Measurements from ENCODE around the gene MACROD2. TPM values are rescaled to one million over a fixed set of nuclear protein-coding genes. Genes with fewer than 3 reads are reported as not detected.

The MACROD2 gene
- total RNA-seq, 1 donor from 2014 or later = 0.23 TPM

GRCh38 chr20:15179381-15179780 lies 1184.1 kb downstream of the MACROD2 start:
- TF ChIP-seq CTCF (conservative IDR thresholded peaks at IDR 0.05; ENCODE audit: low read depth, low read length) = no peak
- DNase-seq (ENCODE audit: low read depth) = no peak

GRCh38 chr20:15179781-15180180 lies 1184.5 kb downstream of the MACROD2 start:
- no peak overlapping the region for H3K4me3 ChIP-seq (ENCODE audit: low read depth, low read length)
- no peak for DNase-seq (ENCODE audit: low read depth)
- TF ChIP-seq CTCF (conservative IDR thresholded peaks at IDR 0.05; ENCODE audit: low read depth, low read length) = no peak

More at GRCh38 chr20:15179381-15179780, 1184.1 kb downstream of the MACROD2 start:
- H3K4me3 ChIP-seq (ENCODE audit: low read depth, low read length) = no peak overlapping the region

- DNase-seq (ENCODE audit: low read depth) = no peak
- H3K4me3 ChIP-seq (ENCODE audit: low read depth, low read length) = no peak overlapping the region
- no peak for TF ChIP-seq CTCF (conservative IDR thresholded peaks at IDR 0.05; ENCODE audit: low read depth, low read length)
Observed at GRCh38 chr20:15185322-15185721, 1190.0 kb downstream of the MACROD2 start.

- TF ChIP-seq CTCF (conservative IDR thresholded peaks at IDR 0.05; ENCODE audit: low read depth, low read length) = no peak
- DNase-seq (ENCODE audit: low read depth) = no peak
- no peak overlapping the region for H3K4me3 ChIP-seq (ENCODE audit: low read depth, low read length)
Observed at GRCh38 chr20:15185913-15186312, 1190.6 kb downstream of the MACROD2 start.

GRCh38 chr20:15187612-15188011 lies 1192.3 kb downstream of the MACROD2 start:
- no peak for DNase-seq (ENCODE audit: low read depth)
- no peak for TF ChIP-seq CTCF (conservative IDR thresholded peaks at IDR 0.05; ENCODE audit: low read depth, low read length)
- no peak overlapping the region for H3K4me3 ChIP-seq (ENCODE audit: low read depth, low read length)

- no peak for DNase-seq (ENCODE audit: low read depth)
- no peak overlapping the region for H3K4me3 ChIP-seq (ENCODE audit: low read depth, low read length)
- TF ChIP-seq CTCF (conservative IDR thresholded peaks at IDR 0.05; ENCODE audit: low read depth, low read length) = no peak
Observed at GRCh38 chr20:15188415-15188814, 1193.1 kb downstream of the MACROD2 start.

- no peak for TF ChIP-seq CTCF (conservative IDR thresholded peaks at IDR 0.05; ENCODE audit: low read depth, low read length)
- no peak for DNase-seq (ENCODE audit: low read depth)
- no peak overlapping the region for H3K4me3 ChIP-seq (ENCODE audit: low read depth, low read length)
Observed at GRCh38 chr20:15191082-15191723, 1195.9 kb downstream of the MACROD2 start.

Data from epithelial cell of proximal tubule (primary cell).